Fibroblast of skin of right biceps (primary cell): ENCODE results near the gene UNC45A.
"Not testable (repeated sequence)": the region's sequence is repeated elsewhere in the genome, so short reads cannot be mapped to it uniquely, and the experiment has no call there.

ENCODE experiments used
- DNase-seq: peaks from one replicate; pipeline ENCODE4 v3.0.0-alpha.2; 2013

The UNC45A gene

DNA sequence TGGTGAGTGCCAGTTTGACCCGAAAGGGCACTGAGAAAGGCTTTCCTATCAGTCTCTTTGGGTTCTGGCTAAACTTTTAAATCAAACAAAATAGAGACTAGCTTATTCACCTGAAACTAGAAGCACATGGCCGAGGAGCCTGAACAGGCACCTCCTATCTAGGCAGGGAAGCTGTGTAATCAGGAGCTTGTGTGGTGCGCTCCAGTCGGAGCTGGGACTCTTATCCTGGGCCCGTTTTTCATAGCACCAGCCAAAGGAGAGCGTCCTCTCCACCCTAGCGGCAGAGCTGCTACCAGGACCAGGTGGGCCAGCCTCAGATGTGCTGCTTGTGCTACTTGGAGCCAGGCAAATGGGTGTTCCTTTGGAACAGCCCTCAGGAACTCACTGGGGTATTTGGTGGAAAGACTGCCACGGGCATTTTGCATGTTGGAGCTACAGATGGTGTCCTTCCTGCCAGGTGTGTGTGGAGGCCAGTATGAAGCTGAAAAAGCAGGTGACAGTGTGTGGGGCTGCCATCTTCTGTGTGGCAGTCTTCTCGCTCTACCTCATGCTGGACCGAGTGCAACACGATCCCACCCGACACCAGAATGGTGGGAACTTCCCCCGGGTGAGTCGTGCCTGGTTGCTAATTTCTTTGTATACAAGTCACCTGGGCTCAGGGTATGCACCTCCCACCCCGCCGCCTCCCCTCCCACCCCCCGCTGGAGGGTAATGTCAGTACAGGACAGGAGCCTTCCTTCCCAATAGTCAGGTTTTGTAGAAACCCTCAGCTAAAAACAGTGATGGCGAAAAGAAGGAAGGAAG, 31.1 kb upstream of the UNC45A start:
- DNase-seq, result no peak

DNA sequence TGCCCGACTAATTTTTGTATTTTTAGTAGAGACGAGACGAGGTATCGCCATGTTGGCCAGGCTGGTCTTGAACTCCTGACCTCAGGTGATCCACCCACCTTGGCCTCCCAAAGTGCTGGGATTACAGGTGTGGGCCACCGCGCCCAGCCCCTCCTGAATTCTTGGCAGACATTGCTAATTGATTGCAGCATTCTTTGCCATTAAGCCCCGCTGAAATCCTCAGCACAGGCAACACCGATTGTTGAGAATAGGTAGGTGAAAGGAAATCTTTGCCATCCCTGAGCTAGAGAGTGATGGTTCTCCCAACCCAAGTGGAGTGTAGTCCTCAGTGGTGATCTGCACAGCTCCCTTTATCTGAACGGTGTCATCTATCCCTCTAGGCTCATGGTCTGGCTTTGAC, 30.3 kb upstream of the UNC45A start:
- DNase-seq, result no peak

DNA sequence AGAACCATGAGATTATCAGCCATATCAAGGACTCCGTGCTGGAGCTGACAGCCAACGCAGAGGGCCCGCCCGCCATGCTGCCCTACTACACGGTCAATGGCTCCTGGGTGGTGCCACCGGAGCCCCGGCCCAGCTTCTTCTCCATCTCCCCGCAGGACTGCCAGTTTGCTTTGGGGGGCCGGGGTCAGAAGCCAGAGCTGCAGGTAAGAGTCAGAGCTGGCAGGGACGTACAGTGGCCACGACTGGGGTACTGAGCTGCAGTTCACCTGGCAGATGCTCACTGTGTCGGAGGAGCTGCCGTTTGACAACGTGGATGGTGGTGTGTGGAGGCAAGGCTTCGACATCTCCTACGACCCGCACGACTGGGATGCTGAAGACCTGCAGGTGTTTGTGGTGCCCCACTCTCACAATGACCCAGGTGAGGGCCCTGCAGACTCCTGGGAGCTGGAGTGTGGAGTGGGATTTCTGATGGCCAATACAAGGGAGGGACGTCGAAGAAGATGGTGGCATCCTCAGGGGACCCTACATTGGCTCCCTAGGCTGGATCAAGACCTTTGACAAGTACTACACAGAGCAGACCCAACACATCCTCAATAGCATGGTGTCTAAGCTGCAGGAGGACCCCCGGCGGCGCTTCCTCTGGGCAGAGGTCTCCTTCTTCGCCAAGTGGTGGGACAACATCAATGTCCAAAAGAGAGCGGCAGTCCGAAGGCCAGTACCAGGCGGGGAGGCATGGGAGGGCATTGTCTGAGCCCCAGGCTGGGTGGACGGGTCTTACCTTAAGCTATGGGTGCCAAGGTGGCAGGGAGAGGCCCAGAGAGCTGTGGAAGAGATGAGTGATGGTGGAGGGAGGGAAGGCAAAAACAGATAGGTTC, 29.5 kb upstream of the UNC45A start:
- no peak for DNase-seq

DNA sequence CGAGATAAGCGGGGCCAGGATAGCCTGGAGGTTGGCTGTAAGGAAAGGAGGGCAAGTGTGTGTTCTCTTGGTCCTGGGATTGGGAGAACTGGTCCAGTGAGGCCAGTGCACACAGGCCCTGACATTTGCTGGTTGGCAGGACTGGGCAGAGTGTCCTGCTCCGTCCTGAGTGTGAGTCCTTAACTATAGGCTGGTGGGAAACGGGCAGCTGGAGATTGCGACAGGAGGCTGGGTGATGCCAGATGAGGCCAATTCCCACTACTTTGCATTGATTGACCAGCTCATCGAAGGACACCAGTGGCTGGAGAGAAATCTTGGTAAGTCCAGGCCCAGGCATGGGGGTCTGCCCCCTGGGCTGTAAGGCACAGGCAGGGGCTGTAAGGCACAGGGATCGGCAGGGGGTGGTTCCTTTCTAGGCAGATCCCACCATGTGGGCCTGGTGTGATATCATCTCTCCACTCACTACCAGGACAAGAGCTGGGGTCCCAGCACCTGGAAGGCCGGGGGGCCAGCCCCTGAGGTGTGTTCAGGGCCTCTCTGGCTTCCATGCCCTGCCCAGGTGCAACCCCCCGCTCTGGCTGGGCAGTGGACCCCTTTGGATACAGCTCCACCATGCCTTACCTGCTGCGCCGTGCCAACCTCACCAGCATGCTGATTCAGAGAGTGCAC, 28.8 kb upstream of the UNC45A start:
- no peak for DNase-seq

DNA sequence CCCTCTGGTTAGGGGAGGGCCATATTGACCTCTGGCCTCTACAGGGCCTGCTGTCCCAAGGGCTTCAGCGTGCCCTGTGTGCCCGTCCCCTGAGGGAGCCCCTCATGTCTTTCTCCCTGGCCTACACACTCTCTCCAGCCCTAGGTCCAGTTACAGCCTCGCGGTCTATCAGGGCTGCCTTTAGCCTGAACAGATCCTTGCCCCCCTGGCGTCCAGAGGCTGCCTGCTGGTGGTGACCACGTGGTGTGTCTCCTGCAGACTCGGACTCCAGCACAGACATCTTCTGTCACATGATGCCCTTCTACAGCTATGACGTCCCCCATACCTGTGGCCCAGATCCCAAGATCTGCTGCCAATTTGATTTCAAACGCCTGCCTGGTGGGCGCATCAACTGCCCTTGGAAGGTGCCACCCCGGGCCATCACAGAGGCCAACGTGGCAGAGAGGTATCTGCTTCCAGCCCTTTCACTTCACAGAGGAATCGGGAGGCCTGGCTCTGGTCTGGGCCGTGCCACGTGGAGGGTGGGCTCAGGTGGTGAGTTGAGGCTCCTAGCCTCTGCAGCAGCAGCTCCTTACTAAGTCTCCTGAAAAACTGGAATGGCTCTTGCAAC, 27.9 kb upstream of the UNC45A start:
- no peak for DNase-seq

DNA sequence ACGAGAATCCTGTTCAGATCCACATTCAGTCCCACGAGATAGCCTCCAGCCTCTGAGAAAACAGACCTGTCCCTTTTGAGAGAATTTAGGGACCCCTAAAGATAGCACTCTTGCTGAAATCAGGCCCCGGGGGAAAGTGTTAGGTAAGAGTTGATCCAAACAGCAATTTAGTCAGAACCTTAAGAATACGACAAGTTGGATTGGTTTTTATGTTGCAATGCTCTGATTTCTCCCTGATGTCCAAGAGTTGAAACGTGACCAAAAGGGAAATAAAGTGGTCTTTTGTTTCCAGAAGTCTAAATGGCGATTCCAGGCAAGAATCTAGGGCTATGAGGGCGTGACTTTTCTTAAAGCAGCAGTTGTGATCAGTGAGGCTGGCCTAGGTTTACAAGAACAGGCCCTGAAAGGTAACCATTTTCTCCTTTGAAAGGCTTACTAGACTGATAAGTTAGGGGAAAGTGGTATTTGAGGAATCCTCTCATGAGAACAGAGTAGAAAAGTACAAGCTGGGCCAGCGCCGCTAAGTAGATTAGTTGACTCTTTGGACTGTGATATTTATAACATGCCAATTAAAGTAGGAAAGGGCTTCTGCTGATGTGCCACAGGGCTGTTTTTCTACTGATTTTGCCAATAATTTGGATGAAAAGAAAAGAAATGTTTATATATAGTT, 27.1 kb upstream of the UNC45A start:
- DNase-seq, result no peak

DNA sequence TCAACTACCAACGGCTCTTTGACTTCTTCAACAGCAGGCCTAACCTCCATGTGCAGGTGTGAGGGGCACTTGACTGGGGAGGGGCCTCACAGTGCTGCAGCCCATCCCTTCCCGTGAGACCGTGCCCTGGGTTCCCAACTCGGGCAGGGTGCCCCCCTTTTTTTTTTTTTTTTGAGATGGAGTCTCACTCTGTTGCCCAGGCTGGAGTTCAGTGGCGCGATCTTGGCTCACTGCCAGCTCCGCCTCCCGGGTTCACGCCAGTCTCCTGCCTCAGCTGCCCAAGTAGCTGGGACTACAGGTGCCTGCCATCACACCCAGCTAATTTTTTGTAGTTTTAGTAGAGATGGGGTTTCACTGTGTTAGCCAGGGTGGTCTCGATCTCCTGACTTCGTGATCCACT, 25.6 kb upstream of the UNC45A start:
- DNase-seq, result not testable (repeated sequence)

DNA sequence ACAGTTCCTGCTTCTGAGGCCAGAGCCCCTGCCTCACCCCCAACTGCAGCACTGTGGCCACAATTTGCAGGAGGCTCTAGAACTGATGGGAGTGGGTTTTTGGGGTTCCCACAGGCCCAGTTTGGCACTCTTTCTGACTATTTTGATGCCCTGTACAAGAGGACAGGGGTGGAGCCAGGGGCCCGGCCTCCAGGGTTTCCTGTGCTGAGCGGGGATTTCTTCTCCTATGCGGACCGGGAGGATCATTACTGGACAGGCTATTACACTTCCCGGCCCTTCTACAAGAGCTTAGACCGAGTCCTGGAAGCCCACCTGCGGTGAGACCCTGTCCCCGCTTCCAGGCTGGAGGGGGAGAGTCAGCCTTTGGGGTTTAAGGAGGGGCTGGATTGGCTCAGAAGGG, 25.1 kb upstream of the UNC45A start:
- no peak for DNase-seq

DNA sequence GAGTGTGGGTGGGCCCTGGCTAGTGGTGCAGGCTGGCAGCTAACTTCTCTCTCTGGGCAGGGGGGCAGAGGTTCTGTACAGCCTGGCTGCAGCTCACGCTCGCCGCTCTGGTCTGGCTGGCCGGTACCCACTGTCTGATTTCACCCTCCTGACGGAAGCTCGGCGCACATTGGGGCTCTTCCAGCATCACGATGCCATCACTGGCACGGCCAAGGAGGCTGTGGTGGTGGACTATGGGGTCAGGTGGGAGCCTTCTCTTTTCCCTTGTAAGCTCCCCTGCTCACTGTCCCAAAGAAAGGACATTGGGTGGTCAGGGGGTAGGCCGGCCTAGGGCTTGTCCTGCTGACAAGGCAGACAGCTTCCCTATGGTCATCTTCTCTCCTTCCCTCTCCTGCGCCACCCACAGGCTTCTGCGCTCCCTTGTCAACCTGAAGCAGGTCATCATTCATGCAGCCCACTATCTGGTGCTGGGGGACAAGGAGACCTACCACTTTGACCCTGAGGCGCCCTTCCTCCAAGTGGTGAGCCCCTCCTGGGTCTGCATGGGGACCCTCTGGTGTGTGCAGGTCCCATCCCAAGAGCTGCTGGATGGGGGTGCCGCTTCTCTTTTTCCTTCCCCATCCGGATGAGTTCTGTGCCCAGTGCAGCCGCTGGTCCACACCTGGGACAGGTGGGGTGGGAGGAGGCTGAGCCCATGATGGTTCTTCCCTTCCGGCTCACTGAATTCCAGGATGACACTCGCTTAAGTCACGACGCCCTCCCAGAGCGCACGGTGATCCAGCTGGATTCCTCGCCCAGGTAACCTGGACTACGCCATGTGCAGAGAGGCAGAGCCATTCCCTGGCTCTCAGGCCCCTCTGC, 24.4 kb upstream of the UNC45A start:
- DNase-seq, result no peak

DNA sequence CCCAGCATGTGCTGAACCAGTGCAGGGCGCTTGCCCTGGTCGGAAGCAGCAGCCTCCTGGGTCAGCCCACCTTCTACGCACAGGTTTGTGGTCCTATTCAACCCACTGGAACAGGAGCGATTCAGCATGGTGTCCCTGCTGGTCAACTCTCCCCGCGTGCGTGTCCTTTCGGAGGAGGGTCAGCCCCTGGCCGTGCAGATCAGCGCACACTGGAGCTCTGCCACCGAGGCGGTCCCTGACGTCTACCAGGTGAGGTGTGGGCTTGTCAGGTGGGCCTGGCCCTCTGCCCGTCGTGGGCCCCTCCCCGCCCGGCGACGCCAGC, 23.8 kb upstream of the UNC45A start:
- no peak for DNase-seq

DNA sequence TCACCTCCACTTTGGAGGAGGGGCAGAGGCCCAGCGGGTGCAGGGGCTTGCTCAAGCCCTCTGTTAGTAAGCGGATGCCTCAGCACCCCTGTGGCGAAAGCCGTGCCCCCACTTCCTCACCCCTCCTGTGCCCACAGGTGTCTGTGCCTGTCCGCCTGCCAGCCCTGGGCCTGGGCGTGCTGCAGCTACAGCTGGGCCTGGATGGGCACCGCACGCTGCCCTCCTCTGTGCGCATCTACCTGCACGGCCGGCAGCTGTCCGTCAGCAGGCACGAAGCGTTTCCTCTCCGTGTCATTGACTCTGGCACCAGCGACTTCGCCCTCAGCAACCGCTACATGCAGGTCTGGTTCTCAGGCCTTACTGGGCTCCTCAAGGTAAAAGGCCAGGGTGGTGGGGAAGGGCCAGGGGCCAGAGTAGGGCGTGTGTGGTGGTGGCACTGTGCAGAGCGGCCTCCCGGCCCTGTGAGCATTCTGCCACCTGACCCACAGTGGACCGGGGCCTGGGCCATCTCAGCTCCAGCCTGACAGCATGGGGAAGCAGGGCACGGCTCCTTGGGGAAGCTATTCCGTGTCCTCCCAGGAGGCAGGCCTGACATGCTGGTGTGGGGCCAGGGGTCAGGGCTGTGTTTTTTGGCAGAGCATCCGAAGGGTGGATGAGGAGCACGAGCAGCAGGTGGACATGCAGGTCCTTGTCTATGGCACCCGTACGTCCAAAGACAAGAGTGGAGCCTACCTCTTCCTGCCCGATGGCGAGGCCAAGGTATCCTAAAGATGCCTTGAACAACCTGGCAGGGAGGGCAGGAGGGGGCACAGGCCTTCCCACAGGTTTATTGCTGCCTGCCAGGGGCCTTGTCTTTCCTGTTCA, 22.9 kb upstream of the UNC45A start:
- no peak for DNase-seq

DNA sequence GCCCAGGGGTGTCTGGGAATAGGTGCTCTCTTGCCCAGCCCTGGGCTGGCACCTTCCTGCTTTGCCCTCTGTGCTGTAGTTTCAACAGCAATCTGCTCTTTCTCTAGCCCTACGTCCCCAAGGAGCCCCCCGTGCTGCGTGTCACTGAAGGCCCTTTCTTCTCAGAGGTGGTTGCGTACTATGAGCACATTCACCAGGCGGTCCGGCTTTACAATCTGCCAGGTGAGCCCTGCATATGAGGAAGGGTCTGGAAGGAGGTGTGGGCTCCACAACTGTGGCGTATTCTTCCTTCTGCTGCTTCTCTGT, 22.4 kb upstream of the UNC45A start:
- DNase-seq, result no peak

DNA sequence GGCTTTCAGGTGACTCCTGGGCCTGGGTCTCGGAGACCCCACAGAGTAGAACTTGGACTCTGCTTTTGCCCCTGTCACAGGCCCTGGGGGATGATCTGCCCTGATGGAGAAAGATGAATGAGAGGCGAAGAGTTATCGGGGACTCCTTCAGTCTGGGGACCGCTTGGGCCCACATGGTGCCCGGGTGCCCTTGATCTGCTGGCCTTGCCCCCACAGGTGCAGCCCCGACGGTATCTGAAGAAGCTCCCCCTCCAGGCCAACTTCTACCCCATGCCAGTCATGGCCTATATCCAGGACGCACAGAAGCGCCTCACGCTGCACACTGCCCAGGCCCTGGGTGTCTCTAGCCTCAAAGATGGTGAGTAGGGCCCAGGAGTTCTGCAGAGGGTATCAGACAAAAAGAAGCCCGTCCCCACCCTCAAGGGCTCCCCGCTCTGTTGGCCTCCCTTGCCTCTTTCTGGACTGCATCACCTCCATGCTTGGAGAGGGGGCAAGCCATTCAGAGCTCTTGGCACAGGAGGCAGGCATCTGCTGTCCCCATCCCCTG, 21.6 kb upstream of the UNC45A start:
- no peak for DNase-seq

DNA sequence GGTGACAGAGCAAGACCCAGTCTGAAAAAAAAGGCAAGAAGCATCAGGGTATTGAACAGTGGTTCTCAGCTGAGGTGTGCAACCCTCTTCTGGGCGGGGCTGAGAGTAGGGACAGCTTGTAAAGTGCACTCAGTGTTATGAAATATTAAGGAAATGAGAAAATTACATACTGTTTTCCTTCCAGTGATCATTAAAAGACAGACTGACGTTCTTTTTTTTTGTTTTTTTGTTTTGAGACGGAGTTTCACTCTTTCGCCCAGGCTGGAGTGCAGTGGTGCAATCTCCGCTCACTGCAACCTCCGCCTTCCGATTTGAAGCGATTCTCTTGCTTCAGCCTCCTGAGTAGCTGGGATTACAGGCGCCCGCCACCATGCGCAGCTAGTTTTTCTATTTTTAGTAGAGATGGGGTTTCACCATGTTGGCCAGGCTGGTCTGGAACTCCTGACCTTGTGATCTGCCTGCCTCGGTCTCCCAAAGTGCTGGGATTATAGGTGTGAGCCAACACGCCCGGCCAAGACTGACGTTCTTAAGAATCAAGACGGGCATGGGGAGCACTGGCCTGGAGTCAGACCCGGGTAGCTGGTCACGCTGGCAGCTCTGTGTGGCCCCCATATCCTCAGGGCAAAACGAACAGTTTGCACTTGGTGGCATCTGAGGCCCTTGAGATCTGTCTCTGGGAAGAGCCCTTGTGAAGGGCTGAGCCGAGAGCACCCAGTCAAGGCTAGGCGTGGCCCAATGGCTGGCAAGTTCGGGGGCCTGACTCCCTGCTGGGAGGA, 20.6 kb upstream of the UNC45A start:
- no peak for DNase-seq

DNA sequence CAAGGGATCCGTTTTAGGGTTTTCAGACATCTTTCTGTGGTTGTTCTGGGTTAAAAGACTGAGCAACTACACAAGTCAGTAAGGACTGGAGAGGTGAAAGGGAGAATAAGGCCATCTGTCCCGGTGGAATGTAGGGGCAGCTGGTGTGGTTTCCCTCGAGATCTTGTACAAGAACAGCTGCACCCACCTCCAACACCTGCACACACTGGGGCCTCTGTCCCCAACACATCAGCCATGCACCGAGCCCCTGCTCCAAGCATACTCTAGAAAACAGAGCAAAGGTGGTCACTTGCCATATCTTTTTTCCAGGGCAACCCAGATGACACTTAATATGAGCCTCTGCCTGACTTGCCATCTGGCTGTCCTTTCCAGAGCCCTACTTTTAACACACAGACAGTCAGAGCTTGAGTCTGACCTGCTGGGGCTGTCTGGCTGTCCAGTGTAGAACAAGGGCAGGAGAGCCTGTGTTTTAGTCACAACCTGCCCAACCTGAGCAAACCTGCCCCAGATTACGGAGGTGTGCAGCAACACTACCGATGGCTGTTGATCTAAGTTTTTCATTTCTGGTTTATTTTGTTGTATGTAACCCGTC, 19.8 kb upstream of the UNC45A start:
- DNase-seq, result no peak

DNA sequence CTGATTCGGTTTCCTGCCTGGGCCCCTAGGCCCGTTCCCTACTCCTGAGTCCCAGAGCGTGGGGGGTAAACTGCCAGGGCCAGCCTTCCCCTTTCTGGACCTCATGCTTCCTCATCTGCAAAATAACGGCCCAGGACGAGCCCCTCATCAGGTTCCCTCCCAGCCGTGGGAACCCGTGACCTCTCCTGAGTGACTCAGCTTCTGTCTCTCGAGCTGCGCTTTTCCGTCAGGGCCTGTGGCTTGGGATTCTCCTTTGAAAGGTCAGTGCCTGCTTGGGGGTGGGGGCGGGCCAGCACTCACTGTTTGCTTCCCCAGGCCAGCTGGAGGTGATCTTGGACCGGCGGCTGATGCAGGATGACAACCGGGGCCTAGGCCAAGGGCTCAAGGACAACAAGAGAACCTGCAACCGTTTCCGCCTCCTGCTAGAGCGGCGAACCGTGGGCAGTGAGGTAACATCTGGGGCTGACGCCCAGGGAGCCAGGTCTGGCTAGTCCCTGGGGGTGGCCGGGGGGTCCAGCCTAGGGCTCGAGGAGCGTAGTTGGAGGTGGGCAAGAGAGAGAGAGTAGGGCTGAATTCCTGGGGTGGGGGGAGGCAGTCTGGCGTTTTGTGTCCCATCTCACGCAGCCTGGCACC, 19.2 kb upstream of the UNC45A start:
- DNase-seq, result no peak

DNA sequence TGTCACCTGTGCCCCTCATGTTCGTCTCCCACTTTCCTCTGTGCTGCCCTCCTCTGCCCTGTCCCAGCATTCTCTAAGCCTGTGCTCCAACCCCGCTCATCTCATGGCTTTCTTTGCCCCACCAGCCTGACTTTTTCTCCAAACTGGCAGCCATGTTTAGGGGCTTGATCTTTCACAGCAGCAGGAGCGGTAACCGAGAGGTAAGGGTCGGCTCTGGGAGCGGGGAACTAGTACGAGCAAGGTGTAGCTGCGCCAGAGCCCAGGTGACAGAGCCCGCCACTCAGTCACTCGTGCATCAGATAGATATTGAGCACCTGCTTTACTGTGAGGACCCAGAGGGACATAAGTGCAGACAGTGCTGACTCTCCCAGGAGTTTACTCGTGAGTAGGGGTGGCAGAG, 18.6 kb upstream of the UNC45A start:
- DNase-seq, result no peak

DNA sequence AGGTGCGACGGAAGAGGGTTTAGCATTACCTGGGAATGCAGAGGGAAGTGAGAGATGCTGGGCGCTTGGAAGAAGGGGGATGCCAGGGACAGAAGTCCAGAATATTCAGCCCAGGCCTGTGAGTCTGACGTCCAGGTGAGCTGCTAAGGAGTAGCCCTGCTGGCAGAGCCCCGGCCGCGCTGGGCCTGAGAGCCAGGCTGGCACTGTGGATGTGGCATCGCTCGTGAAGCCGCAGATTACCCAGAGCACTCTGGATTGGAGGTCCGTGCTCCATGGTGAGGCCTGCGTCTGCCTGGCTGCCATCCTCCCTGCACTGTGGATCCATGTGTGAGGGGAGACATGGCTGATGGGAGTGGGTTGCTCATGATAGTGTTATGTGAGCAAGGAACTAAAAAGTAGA, 17.5 kb upstream of the UNC45A start:
- no peak for DNase-seq
